ENCODE results near the gene STXBP6.

STXBP6 gene

GRCh38 chr14:24814346-24814745, 235.6 kb downstream of the STXBP6 start:
- Histone ChIP-seq H3K4me3 (ENCODE audit: low read length) (no peak overlapping the region), H3F3A (ENCODE audit: control insufficient read depth, insufficient read depth) (no peaks in the 10 kb centered on the region), H3K79me2 (ENCODE audit: control insufficient read depth, low read length) (no peaks in the 10 kb centered on the region), H3K27ac (ENCODE audit: low read depth, low read length) (no peak overlapping the region), H3K9me2 (replicated peaks; ENCODE audit: control insufficient read depth, low read length) (no peaks in the 10 kb centered on the region), H3K36me3 (ENCODE audit: control insufficient read depth, low read length) (no peaks in the 10 kb centered on the region), H4K20me1 (ENCODE audit: control insufficient read depth, insufficient read depth, low read depth, low read length) (no peaks in the 10 kb centered on the region), H3K9me3 (ENCODE audit: control insufficient read depth, insufficient read depth, low read length) (no peaks in the 10 kb centered on the region), H3K27me3 (ENCODE audit: control insufficient read depth, low read length) (no peaks in the 10 kb centered on the region), H3K4me1 (ENCODE audit: control insufficient read depth, low read length) (no peaks in the 10 kb centered on the region), H3K4me2 (ENCODE audit: low read length) (no peak overlapping the region)
- TF ChIP-seq CTCF (IDR thresholded peaks at IDR 0.05; ENCODE audit: low read depth, low read length, poor library complexity, severe bottlenecking) (no peak), EZH2phosphoT487 (IDR thresholded peaks at IDR 0.05; ENCODE audit: borderline replicate concordance, low read length) (no peak)

- Histone ChIP-seq H3K9me2 (replicated peaks; ENCODE audit: control insufficient read depth, low read length) (no peaks in the 10 kb centered on the region), H3F3A (ENCODE audit: control insufficient read depth, insufficient read depth) (no peaks in the 10 kb centered on the region), H3K9me3 (ENCODE audit: control insufficient read depth, insufficient read depth, low read length) (no peaks in the 10 kb centered on the region), H3K79me2 (ENCODE audit: control insufficient read depth, low read length) (no peaks in the 10 kb centered on the region), H3K27ac (ENCODE audit: low read depth, low read length) (no peak overlapping the region), H3K27me3 (ENCODE audit: control insufficient read depth, low read length) (no peaks in the 10 kb centered on the region), H3K4me3 (ENCODE audit: low read length) (no peak overlapping the region), H3K4me2 (ENCODE audit: low read length) (no peak overlapping the region), H3K4me1 (ENCODE audit: control insufficient read depth, low read length) (no peaks in the 10 kb centered on the region), H3K36me3 (ENCODE audit: control insufficient read depth, low read length) (no peaks in the 10 kb centered on the region), H4K20me1 (ENCODE audit: control insufficient read depth, insufficient read depth, low read depth, low read length) (no peaks in the 10 kb centered on the region)
- TF ChIP-seq CTCF (IDR thresholded peaks at IDR 0.05; ENCODE audit: low read depth, low read length, poor library complexity, severe bottlenecking) (no peak), EZH2phosphoT487 (IDR thresholded peaks at IDR 0.05; ENCODE audit: borderline replicate concordance, low read length) (no peak)
Observed at GRCh38 chr14:24813819-24814259, 236.1 kb downstream of the STXBP6 start.

GRCh38 chr14:24813089-24813815, 236.7 kb downstream of the STXBP6 start:
- Histone ChIP-seq H3K79me2 (ENCODE audit: control insufficient read depth, low read length) (no peaks in the 10 kb centered on the region), H3K9me2 (replicated peaks; ENCODE audit: control insufficient read depth, low read length) (no peaks in the 10 kb centered on the region), H3K4me2 (ENCODE audit: low read length) (no peak overlapping the region), H3K27me3 (ENCODE audit: control insufficient read depth, low read length) (no peaks in the 10 kb centered on the region), H3K9me3 (ENCODE audit: control insufficient read depth, insufficient read depth, low read length) (no peaks in the 10 kb centered on the region), H3K27ac (ENCODE audit: low read depth, low read length) (no peak overlapping the region), H3F3A (ENCODE audit: control insufficient read depth, insufficient read depth) (no peaks in the 10 kb centered on the region), H3K4me1 (ENCODE audit: control insufficient read depth, low read length) (no peaks in the 10 kb centered on the region), H3K36me3 (ENCODE audit: control insufficient read depth, low read length) (no peaks in the 10 kb centered on the region), H4K20me1 (ENCODE audit: control insufficient read depth, insufficient read depth, low read depth, low read length) (no peaks in the 10 kb centered on the region), H3K4me3 (ENCODE audit: low read length) (no peak overlapping the region)
- TF ChIP-seq CTCF (IDR thresholded peaks at IDR 0.05; ENCODE audit: low read depth, low read length, poor library complexity, severe bottlenecking) (no peak), EZH2phosphoT487 (IDR thresholded peaks at IDR 0.05; ENCODE audit: borderline replicate concordance, low read length) (no peak)
